CD4-positive, alpha-beta memory T cell (primary cell): ENCODE data around the gene IL1RL1. TPM values are rescaled to one million over a fixed set of nuclear protein-coding genes. Genes with fewer than 3 reads are reported as not detected.

ENCODE experiments used
- CTCF ChIA-PET: fragments of 350-600 bp; sonication (Branson Sonifier 250); formaldehyde crosslinking; loops from one replicate; lab custom pipeline; 2021; ENCODE audit warnings: inconsistent platforms; ENCODE audit not compliant: partially characterized antibody; lab: Charles Lee
- POLR2A ChIA-PET: fragments of 350-600 bp; sonication (Branson Sonifier 250); formaldehyde crosslinking; loops from one replicate; lab custom pipeline; 2021; ENCODE audit not compliant: partially characterized antibody; lab: Charles Lee
- DNase-seq, 5 donors: peaks; one replicate each; pipeline versions ENCODE4 v3.0.0 to v3.0.0-alpha.2; 2020 to 2022; ENCODE audit warnings: mixed read lengths in 1 of 5
- H3K27ac ChIP-seq: one replicate; pipeline ENCODE4 v1.7.0; 2013; ENCODE audit warnings: low read depth, low read length
- H3K27me3 ChIP-seq: 2 replicates; pipeline ENCODE4 v1.7.0; 2013; ENCODE audit warnings: mild to moderate bottlenecking, low read length, moderate library complexity; ENCODE audit not compliant: insufficient read depth
- H3K36me3 ChIP-seq: 2 replicates; pipeline ENCODE4 v1.7.0; 2013; ENCODE audit warnings: mild to moderate bottlenecking, low read length, moderate library complexity; ENCODE audit not compliant: insufficient read depth
- H3K4me1 ChIP-seq: 2 replicates; pipeline ENCODE4 v1.7.0; 2013; ENCODE audit warnings: mild to moderate bottlenecking, low read length, moderate library complexity; ENCODE audit not compliant: insufficient read depth
- H3K4me3 ChIP-seq, 2 donors: one replicate each; pipeline ENCODE4 v1.7.0; 2013; ENCODE audit warnings: low read length in 2 of 2, mild to moderate bottlenecking in 1 of 2
- H3K9me3 ChIP-seq, 2 donors: one replicate each; pipeline ENCODE4 v1.7.0; 2013; ENCODE audit warnings: low read length in 2 of 2, control low read depth in 1 of 2; ENCODE audit not compliant: control insufficient read depth in 1 of 2
- H3K27ac Mint-ChIP-seq, 7 donors: one replicate each; pipeline ENCODE4 v1.8.0; 2020 to 2021; ENCODE audit warnings: mixed read lengths in 7 of 7, mild to moderate bottlenecking in 6 of 7, inconsistent platforms in 3 of 7, moderate library complexity in 3 of 7
- H3K27me3 Mint-ChIP-seq, 2 donors: one replicate each; pipeline ENCODE4 v1.8.0; 2020 to 2021; ENCODE audit warnings: mixed read lengths in 2 of 2
- H3K36me3 Mint-ChIP-seq, 2 donors: one replicate each; pipeline ENCODE4 v1.8.0; 2020 to 2021; ENCODE audit warnings: mixed read lengths in 2 of 2, inconsistent platforms in 1 of 2, mild to moderate bottlenecking in 1 of 2
- H3K4me1 Mint-ChIP-seq, 4 donors: one replicate each; pipeline ENCODE4 v1.8.0; 2020 to 2021; ENCODE audit warnings: mixed read lengths in 4 of 4, mild to moderate bottlenecking in 1 of 4
- H3K4me3 Mint-ChIP-seq, 8 donors: one replicate each; pipeline ENCODE4 v1.8.0; 2020 to 2021; ENCODE audit warnings: mixed read lengths in 8 of 8, mild to moderate bottlenecking in 7 of 8, moderate library complexity in 6 of 8, inconsistent platforms in 3 of 8
- H3K9me3 Mint-ChIP-seq, 8 donors: one replicate each; pipeline ENCODE4 v1.8.0; 2020 to 2021; ENCODE audit warnings: mixed read lengths in 8 of 8, mild to moderate bottlenecking in 5 of 8, inconsistent platforms in 3 of 8, moderate library complexity in 1 of 8
- intact Hi-C: fragments of 100-400 bp; cut with micrococcal nuclease; formaldehyde crosslinking; loops from one replicate; pipeline ENCODE4 v1.15.1; 2023
- polyA plus RNA-seq, 2 donors: library from polyadenylated mRNA; unstranded; fragments of 300-500 nt; fragmentation: Illumina TruSeq; gene quantifications; one replicate each; pipeline ENCODE4 v1.2.3, GENCODE V29; 2021
- total RNA-seq, 2 experiments: library from RNA; stranded (reverse); gene quantifications; one replicate each; pipeline ENCODE4 v1.2.3, GENCODE V29; 2021

IL1RL1 gene
- total and polyA plus RNA-seq, 4 experiments from 2014 or later, result 0.26 to 0.33 (median 0.29) TPM; not detected in 1

GRCh38 chr2:102386867-102387541 lies 75.6 kb downstream of the IL1RL1 start:
- peak overlapping the region in 2 of 7 donors; percentile 26 to 45 for H3K27ac Mint-ChIP-seq
- no peak overlapping the region for H3K27ac ChIP-seq
- peaks cover 0 to 3% of the 10 kb centered on the region in 2 donors for H3K9me3 ChIP-seq
- H3K4me1 Mint-ChIP-seq, result peaks cover 14 to 30% (median 26%) of the 10 kb centered on the region in 4 donors
- H3K27me3 Mint-ChIP-seq, result no peaks in the 10 kb centered on the region
- ChIA-PET CTCF (no interaction called here), POLR2A (no interaction called here)
- DNase-seq, result no peak
- H3K4me1 ChIP-seq, result peaks cover 12% of the 10 kb centered on the region
- H3K9me3 Mint-ChIP-seq, result peaks cover 0 to 28% (median 21%) of the 10 kb centered on the region in 8 donors
- intact Hi-C loops, result no loop called here
- H3K4me3 ChIP-seq, result no peak overlapping the region
- H3K4me3 Mint-ChIP-seq, result no peak overlapping the region
- H3K27me3 ChIP-seq, result no peaks in the 10 kb centered on the region
- H3K36me3 ChIP-seq, result peaks cover 5% of the 10 kb centered on the region
- peaks cover 52 to 55% of the 10 kb centered on the region in 2 donors for H3K36me3 Mint-ChIP-seq

DNA sequence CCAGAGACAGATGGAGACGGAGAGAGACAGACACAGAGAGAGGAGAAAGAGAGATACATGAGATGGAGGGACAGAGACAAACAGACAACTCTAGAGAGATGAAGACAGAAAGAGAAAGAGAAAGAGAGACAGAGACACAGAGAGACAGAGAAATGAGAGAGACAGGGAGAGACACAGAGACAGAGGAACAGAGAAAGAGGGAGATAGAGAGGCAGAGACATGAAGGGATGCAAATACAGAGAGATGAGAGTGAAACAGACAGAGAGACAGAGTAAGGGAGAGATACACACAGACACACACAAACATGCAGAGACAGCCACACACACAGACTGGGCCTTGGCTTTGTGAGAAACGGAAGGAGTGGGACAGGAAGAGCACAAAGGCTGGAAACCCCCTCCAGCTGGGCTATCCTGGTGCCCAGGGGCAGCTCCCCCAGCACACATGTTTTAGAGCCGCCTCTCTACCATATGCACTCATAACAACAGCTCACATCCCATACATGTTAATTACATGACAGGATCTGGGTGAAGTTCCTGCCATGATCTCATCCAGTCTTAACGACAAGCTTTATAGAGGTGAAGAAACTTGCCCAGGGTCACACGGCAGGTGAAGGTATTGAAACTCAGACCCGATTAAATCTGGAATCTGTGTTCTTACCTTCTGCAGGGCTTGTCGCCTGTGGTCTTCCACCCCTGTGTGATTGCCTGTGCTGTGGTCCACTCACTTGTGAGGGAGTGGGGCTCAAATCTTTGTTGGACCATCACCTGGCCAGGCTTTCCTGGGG lies 76.6 kb downstream of the IL1RL1 start:
- Mint-ChIP-seq H3K36me3 (peaks cover 44 to 46% of the 10 kb centered on the region in 2 donors), H3K9me3 (peaks cover 0 to 20% (median 17%) of the 10 kb centered on the region in 8 donors), H3K27me3 (no peaks in the 10 kb centered on the region), H3K27ac (peak overlapping the region in 2 of 7 donors; percentile 33 to 78), H3K4me1 (peaks cover 17 to 35% (median 30%) of the 10 kb centered on the region in 4 donors), H3K4me3 (no peak overlapping the region)
- H3K4me3 ChIP-seq, result no peak overlapping the region
- ChIA-PET CTCF (no interaction called here), POLR2A (no interaction called here)
- peaks cover 5% of the 10 kb centered on the region for H3K36me3 ChIP-seq
- peaks cover 0 to 3% of the 10 kb centered on the region in 2 donors for H3K9me3 ChIP-seq
- no peak for DNase-seq
- H3K27me3 ChIP-seq, result no peaks in the 10 kb centered on the region
- intact Hi-C loops, result no loop called here
- peaks cover 16% of the 10 kb centered on the region for H3K4me1 ChIP-seq
- no peak overlapping the region for H3K27ac ChIP-seq

GRCh38 chr2:102391565-102391964 lies 80.2 kb downstream of the IL1RL1 start:
- peaks cover 13 to 18% of the 10 kb centered on the region in 2 donors for H3K36me3 Mint-ChIP-seq
- Histone ChIP-seq H3K27ac (no peak overlapping the region), H3K27me3 (no peaks in the 10 kb centered on the region), H3K4me1 (peaks cover 16% of the 10 kb centered on the region), H3K4me3 (no peak overlapping the region), H3K9me3 (no peaks in the 10 kb centered on the region), H3K36me3 (no peaks in the 10 kb centered on the region)
- peak overlapping the region in 5 of 8 donors; percentile 1 to 51 (median 23) for H3K4me3 Mint-ChIP-seq
- H3K27ac Mint-ChIP-seq, result peak overlapping the region in 5 of 7 donors; percentile 5 to 60 (median 43)
- H3K9me3 Mint-ChIP-seq, result no peaks in the 10 kb centered on the region
- intact Hi-C loops, result loop anchor here (1.0 to 5.0 kb wide), 2 partner anchors 23 to 34 kb away; partner anchors contain the start of gene IL18R1
- DNase-seq, result peak; percentile 63 to 77 (median 73)
- POLR2A ChIA-PET, result interaction anchor here (1.0 to 1.5 kb wide), 2 partner anchors 24 kb away, joined by 3 to 4 read pairs; no protein-coding TSS in a partner anchor
- no peaks in the 10 kb centered on the region for H3K27me3 Mint-ChIP-seq
- CTCF ChIA-PET, result interaction anchor here (1.2 to 1.8 kb wide), 3 partner anchors 34 to 52 kb away, joined by 3 to 5 read pairs (median 5); partner anchors contain the start of gene IL18R1
- H3K4me1 Mint-ChIP-seq, result peaks cover 17 to 35% (median 30%) of the 10 kb centered on the region in 4 donors

- H3K27me3 ChIP-seq, result no peaks in the 10 kb centered on the region
- no peaks in the 10 kb centered on the region for H3K9me3 Mint-ChIP-seq
- DNase-seq, result no peak
- H3K27ac Mint-ChIP-seq, result no peak overlapping the region
- H3K27ac ChIP-seq, result no peak overlapping the region
- peaks cover 17 to 34% (median 29%) of the 10 kb centered on the region in 4 donors for H3K4me1 Mint-ChIP-seq
- H3K27me3 Mint-ChIP-seq, result no peaks in the 10 kb centered on the region
- ChIA-PET POLR2A (interaction anchor here (1.0 kb wide), 1 partner anchor 24 kb away, joined by 3 read pairs; no protein-coding TSS in a partner anchor), CTCF (interaction anchor here (1.2 to 1.8 kb wide), 2 partner anchors 34 to 36 kb away, joined by 3 to 5 read pairs; partner anchors contain the start of gene IL18R1)
- H3K4me3 ChIP-seq, result no peak overlapping the region
- no peaks in the 10 kb centered on the region for H3K9me3 ChIP-seq
- H3K36me3 ChIP-seq, result no peaks in the 10 kb centered on the region
- no peak overlapping the region for H3K4me3 Mint-ChIP-seq
- peaks cover 12 to 18% of the 10 kb centered on the region in 2 donors for H3K36me3 Mint-ChIP-seq
- intact Hi-C loops, result loop anchor here (5.0 kb wide), 1 partner anchor 35 kb away; the partner anchor contains the start of gene IL18R1
- H3K4me1 ChIP-seq, result peaks cover 16% of the 10 kb centered on the region
These were observed 80.7 kb downstream of the IL1RL1 start for GRCh38 chr2:102392096-102392495.

DNA sequence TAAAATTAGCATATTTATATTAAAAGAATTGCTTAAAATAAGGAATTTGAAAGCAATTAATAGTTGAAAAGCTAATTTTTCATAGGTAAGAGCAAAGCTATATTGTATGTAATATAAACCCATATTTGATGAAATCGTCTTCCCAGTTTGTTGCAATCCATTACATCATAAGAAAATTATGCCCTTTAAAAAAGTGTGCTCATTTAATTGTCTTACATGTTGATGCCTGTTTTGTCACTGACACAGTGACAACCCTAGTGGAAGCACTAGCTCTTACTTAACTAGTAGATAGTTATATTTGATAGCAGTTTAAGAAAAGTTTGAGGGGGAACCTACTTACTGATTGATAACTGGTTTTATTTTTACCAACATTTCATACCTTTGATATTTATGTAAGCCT lies 81.6 kb downstream of the IL1RL1 start:
- H3K27me3 ChIP-seq, result no peaks in the 10 kb centered on the region
- peaks cover 16% of the 10 kb centered on the region for H3K4me1 ChIP-seq
- H3K4me3 ChIP-seq, result no peak overlapping the region
- H3K9me3 ChIP-seq, result no peaks in the 10 kb centered on the region
- Mint-ChIP-seq H3K4me1 (peaks cover 13 to 29% (median 22%) of the 10 kb centered on the region in 4 donors), H3K27ac (no peak overlapping the region), H3K36me3 (peaks cover 7 to 11% of the 10 kb centered on the region in 2 donors), H3K9me3 (no peaks in the 10 kb centered on the region), H3K4me3 (no peak overlapping the region), H3K27me3 (no peaks in the 10 kb centered on the region)
- no peak for DNase-seq
- H3K36me3 ChIP-seq, result no peaks in the 10 kb centered on the region
- CTCF ChIA-PET, result no interaction called here
- intact Hi-C loops, result loop anchor here (5.0 kb wide), 1 partner anchor 36 kb away; the partner anchor contains the start of gene IL18R1
- POLR2A ChIA-PET, result no interaction called here
- no peak overlapping the region for H3K27ac ChIP-seq

DNA sequence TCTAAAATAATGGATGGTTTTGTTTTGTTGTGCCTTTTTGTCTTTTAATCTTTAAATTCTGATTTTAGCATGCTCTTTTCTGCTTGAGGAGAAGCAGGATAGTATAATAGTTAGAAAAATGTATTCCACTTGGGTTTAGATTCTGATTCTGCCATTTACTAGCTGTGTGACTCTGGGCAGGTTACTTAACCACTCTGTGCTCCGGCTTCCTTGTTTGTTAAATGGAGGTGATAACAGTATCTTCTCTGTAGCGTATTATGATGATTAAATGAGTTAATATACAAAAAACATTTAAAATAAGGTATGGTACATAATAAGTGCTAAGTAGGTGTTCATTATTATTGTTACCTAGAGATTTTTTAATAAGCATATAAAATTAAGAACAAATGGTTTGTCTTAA lies 84.6 kb downstream of the IL1RL1 start:
- no peak overlapping the region for H3K4me3 ChIP-seq
- no peaks in the 10 kb centered on the region for H3K9me3 ChIP-seq
- intact Hi-C loops, result no loop called here
- H3K4me1 ChIP-seq, result peaks cover 13% of the 10 kb centered on the region
- no peak overlapping the region for H3K4me3 Mint-ChIP-seq
- H3K27ac Mint-ChIP-seq, result no peak overlapping the region
- no peak overlapping the region for H3K27ac ChIP-seq
- no peak for DNase-seq
- H3K27me3 Mint-ChIP-seq, result no peaks in the 10 kb centered on the region
- H3K4me1 Mint-ChIP-seq, result peaks cover 16 to 31% (median 24%) of the 10 kb centered on the region in 4 donors
- no peaks in the 10 kb centered on the region for H3K36me3 ChIP-seq
- CTCF ChIA-PET, result interaction anchor here (1.2 kb wide), 1 partner anchor 63 kb away, joined by 3 read pairs; no protein-coding TSS in a partner anchor
- H3K27me3 ChIP-seq, result no peaks in the 10 kb centered on the region
- POLR2A ChIA-PET, result no interaction called here
- H3K9me3 Mint-ChIP-seq, result no peaks in the 10 kb centered on the region
- peaks cover 0 to 3% of the 10 kb centered on the region in 2 donors for H3K36me3 Mint-ChIP-seq
